Uterus (tissue), 2 donors: Measurements from ENCODE around the gene ADGRF1.

ENCODE experiments used
- CTCF ChIP-seq, 4 experiments: fragments of 200-600 bp in 2 of 4; fragments of 450-650 bp in 2 of 4; sonication (generic) in 2 of 4; IDR thresholded peaks; one replicate each; pipeline ENCODE4 v1.5.1; 2016 to 2019; ENCODE audit warnings: antibody characterized with exemption in 4 of 4, mild to moderate bottlenecking in 2 of 4, moderate library complexity in 1 of 4
- POLR2A ChIP-seq, 2 donors: fragments of 450-650 bp; IDR thresholded peaks; one replicate each; pipeline ENCODE4 v1.6.1; 2016; ENCODE audit warnings: antibody characterized with exemption in 2 of 2, mild to moderate bottlenecking in 1 of 2, moderate library complexity in 1 of 2

GRCh38 chr6:47048638-47049037 is 6.5 kb upstream of the ADGRF1 start:
- TF ChIP-seq CTCF (IDR thresholded peaks at IDR 0.05) (no peak), POLR2A (IDR thresholded peaks at IDR 0.05) (no peak)
